ENCODE results near the gene TMUB1. TPM values are rescaled to one million over a fixed set of nuclear protein-coding genes. Genes with fewer than 3 reads are reported as not detected.

The TMUB1 gene
- polyA plus RNA-seq, 2 of the 4 experiments (the other 2 are of a cell fraction): 14.0 to 37.7 TPM

- Histone ChIP-seq H3K27ac (peak within 1 kb of the TSS; percentile 98), H3K9me3 (no peaks in the 10 kb centered on the region), H3K4me3 (peak within 1 kb of the TSS; percentile 93), H3K4me1 (peaks cover 61% of the 10 kb centered on the region), H3K4me2 (peak within 1 kb of the TSS; percentile 95)
- ChIA-PET POLR2A (interaction anchor here (0.6 to 1.4 kb wide), 7 partner anchors 13 to 42 kb away, joined by 3 to 14 read pairs (median 4); partner anchors contain the start of gene CDK5), CTCF (interaction anchor here (1.1 to 27.1 kb wide), 4 partner anchors 13 to 46 kb away, joined by 3 to 412 read pairs (median 14); no protein-coding TSS in a partner anchor)
- WGBS (ENCODE audit: missing lambda C conversion rate): 2% methylated on average over 37 of the region's 66 CpGs
- FAIRE-seq: no peak
- peak; percentile 89 to 92 for DNase-seq (ENCODE audit: low read depth in 1 of 2, low spot score in 1 of 2)
- ATAC-seq: peak; percentile 51 to 82
- TF ChIP-seq GATA3 (IDR thresholded peaks at IDR 0.05; ENCODE audit: borderline replicate concordance) (0 out of 2 replicates have a peak, but pooled peaks have one; percentile 2), JUN (IDR thresholded peaks at IDR 0.05) (peak; percentile 74 to 91; a peak in 4 of 5 replicates), POLR2A (IDR thresholded peaks at IDR 0.05; ENCODE audit: low read length) (peak; percentile 82), MAZ (IDR thresholded peaks at IDR 0.05; ENCODE audit: borderline replicate concordance, low read depth, low read length) (peak; percentile 81; the same call in 1 of the 2 replicates), BCL3 (IDR thresholded peaks at IDR 0.05) (peak; percentile 80), REST (IDR thresholded peaks at IDR 0.05) (no peak), KDM5A (IDR thresholded peaks at IDR 0.05) (peak; percentile 81; the same call in 1 of the 2 replicates), EHMT2 (IDR thresholded peaks at IDR 0.05; ENCODE audit: low read depth) (no peak), PBX3 (IDR thresholded peaks at IDR 0.05) (peak; percentile 37; the same call in 1 of the 2 replicates), MAX (IDR thresholded peaks at IDR 0.05) (peak; percentile 40), MYC (IDR thresholded peaks at IDR 0.05; ENCODE audit: borderline replicate concordance, low read length) (0 out of 2 replicates have a peak, but pooled peaks have one; percentile 19), HEYL (CRISPR knock-in tag; IDR thresholded peaks at IDR 0.05) (no peak), SMC3 (IDR thresholded peaks at IDR 0.05) (no peak), PHF8 (IDR thresholded peaks at IDR 0.05; ENCODE audit: borderline replicate concordance, low read depth) (peak; percentile 80), CTCF (IDR thresholded peaks at IDR 0.05) (no peak), ZC3H11A (IDR thresholded peaks at IDR 0.05) (0 out of 2 replicates have a peak, but pooled peaks have one; percentile 7)
Measured at GRCh38 chr7:151080522-151081169, 2.6 kb downstream of the TMUB1 start, which contains the start of gene FASTK. FASTK (minus strand) TSS chr7:151080809; CDS start chr7:151080766, 43 bp downstream.
